HepG2 (cell line): ENCODE measurements around the gene PLCB1.
A peak's percentile ranks its signal among the peaks of the same experiment; 100 is the strongest.

Experiments used
- THAP11 ChIP-seq: IDR thresholded peaks from 2 replicates; pipeline ENCODE4 v1.6.1; 2016; ENCODE audit warnings: missing biosample characterization, missing genetic modification reagents
- ZNF709 ChIP-seq: sonication (generic); formaldehyde crosslinking; IDR thresholded peaks from 2 replicates; pipeline ENCODE4 v1.5.0; 2020; ENCODE audit warnings: mild to moderate bottlenecking, missing genetic modification reagents
- ZNF792 ChIP-seq: IDR thresholded peaks from 2 replicates; pipeline ENCODE4 v1.6.1; 2016
- ZNF891 ChIP-seq: sonication (generic); formaldehyde crosslinking; IDR thresholded peaks from 2 replicates; pipeline ENCODE4 v1.5.0; 2020; ENCODE audit warnings: mild to moderate bottlenecking, missing genetic modification reagents
- TF ChIP-seq, protein P1 (sequence below): IDR thresholded peaks from 2 replicates; pipeline ENCODE4 v1.6.1; 2016; ENCODE audit warnings: control low read depth
- TF ChIP-seq, protein P2 (sequence below): sonication (generic); IDR thresholded peaks from 2 replicates; pipeline ENCODE4 v1.6.1; 2016; ENCODE audit warnings: low read depth, borderline replicate concordance
- TF ChIP-seq, protein P3 (sequence below): sonication (generic); formaldehyde crosslinking; IDR thresholded peaks from 2 replicates; pipeline ENCODE4 v1.5.0; 2020; ENCODE audit warnings: mild to moderate bottlenecking, missing genetic modification reagents, moderate library complexity

DNA sequence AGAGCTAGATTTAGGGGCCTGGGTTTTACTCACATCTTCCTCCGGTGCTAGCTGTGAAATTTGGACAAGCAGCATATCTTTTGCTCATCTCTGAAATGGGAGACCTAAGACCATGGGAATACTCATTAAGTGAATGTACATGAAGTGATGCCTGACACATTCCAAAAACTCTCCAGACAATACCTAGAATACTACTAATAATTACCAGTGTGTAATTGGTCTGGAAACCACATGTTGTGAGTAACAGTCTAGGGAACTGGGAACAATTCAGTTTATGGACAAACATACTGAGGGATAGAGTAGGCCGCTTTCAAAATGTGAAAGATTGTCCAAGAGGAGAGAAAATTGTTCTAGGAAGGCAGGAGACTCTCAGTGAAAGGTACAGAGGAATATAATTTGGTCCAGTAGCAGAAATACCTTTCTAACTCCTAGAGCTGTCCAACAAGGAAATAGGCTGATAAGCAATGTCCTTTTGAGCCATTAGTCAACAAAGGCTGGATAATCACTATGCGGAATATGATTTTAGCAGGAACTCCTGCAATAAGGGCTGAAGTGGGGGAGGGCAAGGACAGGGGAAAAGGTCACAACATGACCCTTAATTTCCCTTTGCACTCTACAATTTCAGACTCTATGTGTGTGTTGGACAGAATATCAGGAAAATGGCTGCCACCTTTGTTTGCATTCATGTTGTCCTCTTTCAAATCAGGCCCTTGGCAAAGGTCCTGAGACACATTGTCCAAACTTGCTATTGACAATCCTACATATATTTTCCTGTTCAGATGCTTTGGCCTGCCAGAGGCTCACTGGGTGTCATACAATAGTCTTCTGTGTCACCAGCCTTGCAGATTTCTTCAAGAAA lies 315.4 kb downstream of the PLCB1 start:
- TF ChIP-seq, protein P1, sequence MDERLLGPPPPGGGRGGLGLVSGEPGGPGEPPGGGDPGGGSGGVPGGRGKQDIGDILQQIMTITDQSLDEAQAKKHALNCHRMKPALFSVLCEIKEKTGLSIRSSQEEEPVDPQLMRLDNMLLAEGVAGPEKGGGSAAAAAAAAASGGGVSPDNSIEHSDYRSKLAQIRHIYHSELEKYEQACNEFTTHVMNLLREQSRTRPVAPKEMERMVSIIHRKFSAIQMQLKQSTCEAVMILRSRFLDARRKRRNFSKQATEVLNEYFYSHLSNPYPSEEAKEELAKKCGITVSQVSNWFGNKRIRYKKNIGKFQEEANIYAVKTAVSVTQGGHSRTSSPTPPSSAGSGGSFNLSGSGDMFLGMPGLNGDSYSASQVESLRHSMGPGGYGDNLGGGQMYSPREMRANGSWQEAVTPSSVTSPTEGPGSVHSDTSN, result no peak
- TF ChIP-seq ZNF792 (CRISPR knock-in tag) (no peak), ZNF709 (0 out of 2 replicates have a peak, but pooled peaks have one; percentile 68), ZNF891 (CRISPR knock-in tag) (no peak), THAP11 (CRISPR knock-in tag) (no peak)
- TF ChIP-seq, protein P2, sequence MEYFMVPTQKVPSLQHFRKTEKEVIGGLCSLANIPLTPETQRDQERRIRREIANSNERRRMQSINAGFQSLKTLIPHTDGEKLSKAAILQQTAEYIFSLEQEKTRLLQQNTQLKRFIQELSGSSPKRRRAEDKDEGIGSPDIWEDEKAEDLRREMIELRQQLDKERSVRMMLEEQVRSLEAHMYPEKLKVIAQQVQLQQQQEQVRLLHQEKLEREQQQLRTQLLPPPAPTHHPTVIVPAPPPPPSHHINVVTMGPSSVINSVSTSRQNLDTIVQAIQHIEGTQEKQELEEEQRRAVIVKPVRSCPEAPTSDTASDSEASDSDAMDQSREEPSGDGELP, result no peak
- TF ChIP-seq, protein P3, sequence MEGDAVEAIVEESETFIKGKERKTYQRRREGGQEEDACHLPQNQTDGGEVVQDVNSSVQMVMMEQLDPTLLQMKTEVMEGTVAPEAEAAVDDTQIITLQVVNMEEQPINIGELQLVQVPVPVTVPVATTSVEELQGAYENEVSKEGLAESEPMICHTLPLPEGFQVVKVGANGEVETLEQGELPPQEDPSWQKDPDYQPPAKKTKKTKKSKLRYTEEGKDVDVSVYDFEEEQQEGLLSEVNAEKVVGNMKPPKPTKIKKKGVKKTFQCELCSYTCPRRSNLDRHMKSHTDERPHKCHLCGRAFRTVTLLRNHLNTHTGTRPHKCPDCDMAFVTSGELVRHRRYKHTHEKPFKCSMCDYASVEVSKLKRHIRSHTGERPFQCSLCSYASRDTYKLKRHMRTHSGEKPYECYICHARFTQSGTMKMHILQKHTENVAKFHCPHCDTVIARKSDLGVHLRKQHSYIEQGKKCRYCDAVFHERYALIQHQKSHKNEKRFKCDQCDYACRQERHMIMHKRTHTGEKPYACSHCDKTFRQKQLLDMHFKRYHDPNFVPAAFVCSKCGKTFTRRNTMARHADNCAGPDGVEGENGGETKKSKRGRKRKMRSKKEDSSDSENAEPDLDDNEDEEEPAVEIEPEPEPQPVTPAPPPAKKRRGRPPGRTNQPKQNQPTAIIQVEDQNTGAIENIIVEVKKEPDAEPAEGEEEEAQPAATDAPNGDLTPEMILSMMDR, result no peak
